Endodermal cell (in vitro differentiated cells): ENCODE measurements around the gene LRSAM1. TPM values are rescaled to one million over a fixed set of nuclear protein-coding genes. Genes with fewer than 3 reads are reported as not detected.

Experiments
- DNase-seq: peaks from one replicate; pipeline ENCODE4 v3.0.0-alpha.2; 2017
- H3K27ac ChIP-seq: 2 replicates; pipeline ENCODE4 v1.5.1; 2013; ENCODE audit warnings: mild to moderate bottlenecking, low read depth, low read length, moderate library complexity
- H3K27me3 ChIP-seq: 2 replicates; pipeline ENCODE4 v1.6.1; 2013; ENCODE audit warnings: mild to moderate bottlenecking, low read length, moderate library complexity; ENCODE audit not compliant: insufficient read depth, control insufficient read depth, poor library complexity, severe bottlenecking
- H3K36me3 ChIP-seq: 2 replicates; pipeline ENCODE4 v1.7.0; 2013; ENCODE audit warnings: mild to moderate bottlenecking, low read length, moderate library complexity; ENCODE audit not compliant: control insufficient read depth, insufficient read depth
- H3K4me1 ChIP-seq: one replicate; pipeline ENCODE4 v1.7.0; 2013; ENCODE audit warnings: low read length; ENCODE audit not compliant: control insufficient read depth, insufficient read depth
- H3K4me3 ChIP-seq: 2 replicates; pipeline ENCODE4 v1.5.1; 2013; ENCODE audit warnings: mild to moderate bottlenecking, low read length, moderate library complexity
- H3K9ac ChIP-seq: 2 replicates; pipeline ENCODE4 v1.6.1; 2013; ENCODE audit warnings: mild to moderate bottlenecking, low read length, moderate library complexity; ENCODE audit not compliant: poor library complexity, severe bottlenecking; ENCODE audit errors: extremely low read depth
- H3K9me3 ChIP-seq: 2 replicates; pipeline ENCODE4 v1.6.1; 2013; ENCODE audit warnings: mild to moderate bottlenecking, low read length, moderate library complexity; ENCODE audit not compliant: control insufficient read depth
- H3K27ac Mint-ChIP-seq: 2 replicates; pipeline ENCODE4 v1.8.0; 2020; ENCODE audit warnings: mixed read lengths
- H3K27me3 Mint-ChIP-seq: 2 replicates; pipeline ENCODE4 v1.8.0; 2021; ENCODE audit warnings: mild to moderate bottlenecking, mixed read lengths; ENCODE audit not compliant: insufficient read depth
- H3K36me3 Mint-ChIP-seq: 2 replicates; pipeline ENCODE4 v1.8.0; 2020; ENCODE audit warnings: low read depth, mixed read lengths
- H3K4me1 Mint-ChIP-seq: 2 replicates; pipeline ENCODE4 v1.8.0; 2020; ENCODE audit warnings: mixed read lengths
- H3K4me3 Mint-ChIP-seq: 2 replicates; pipeline ENCODE4 v1.8.0; 2020; ENCODE audit warnings: mild to moderate bottlenecking, moderate library complexity, mixed read lengths
- H3K9me3 Mint-ChIP-seq: 2 replicates; pipeline ENCODE4 v1.8.0; 2020; ENCODE audit warnings: mild to moderate bottlenecking, mixed read lengths
- WGBS, 2 experiments: methylation state at CpG; one replicate each; pipeline versions ENCODE4 v1.1.5 to v1.1.7; 2013; ENCODE audit warnings: missing lambda C conversion rate in 2 of 2, mixed read lengths in 1 of 2; ENCODE audit not compliant: insufficient coverage in 1 of 2, insufficient read length in 1 of 2; 5-methylcytosine and 5-hydroxymethylcytosine counted together
- total RNA-seq, 2 donors: library from RNA; stranded (reverse); fragmentation: NEBNext Ultra II Directional in 1 of 2; extraction: Animal tissue kit (Norgen Biotek cat#: 25700) in 1 of 2; gene quantifications; 2 replicates in 1 of 2; 3 replicates in 1 of 2; pipeline ENCODE4 v1.2.1, GENCODE V29; 2021
- TF ChIP-seq, protein P1 (sequence below): fragments of 200-600 bp; sonication (generic); conservative IDR thresholded peaks from 2 replicates; pipeline ENCODE4 v1.5.0; 2021; ENCODE audit warnings: antibody characterized with exemption, mild to moderate bottlenecking

Gene LRSAM1
- total RNA-seq, 2 donors from 2014 or later, result 18.4 to 19.8 TPM

GRCh38 chr9:127531676-127532075 is 80.4 kb downstream of the LRSAM1 start:
- TF ChIP-seq, protein P1, sequence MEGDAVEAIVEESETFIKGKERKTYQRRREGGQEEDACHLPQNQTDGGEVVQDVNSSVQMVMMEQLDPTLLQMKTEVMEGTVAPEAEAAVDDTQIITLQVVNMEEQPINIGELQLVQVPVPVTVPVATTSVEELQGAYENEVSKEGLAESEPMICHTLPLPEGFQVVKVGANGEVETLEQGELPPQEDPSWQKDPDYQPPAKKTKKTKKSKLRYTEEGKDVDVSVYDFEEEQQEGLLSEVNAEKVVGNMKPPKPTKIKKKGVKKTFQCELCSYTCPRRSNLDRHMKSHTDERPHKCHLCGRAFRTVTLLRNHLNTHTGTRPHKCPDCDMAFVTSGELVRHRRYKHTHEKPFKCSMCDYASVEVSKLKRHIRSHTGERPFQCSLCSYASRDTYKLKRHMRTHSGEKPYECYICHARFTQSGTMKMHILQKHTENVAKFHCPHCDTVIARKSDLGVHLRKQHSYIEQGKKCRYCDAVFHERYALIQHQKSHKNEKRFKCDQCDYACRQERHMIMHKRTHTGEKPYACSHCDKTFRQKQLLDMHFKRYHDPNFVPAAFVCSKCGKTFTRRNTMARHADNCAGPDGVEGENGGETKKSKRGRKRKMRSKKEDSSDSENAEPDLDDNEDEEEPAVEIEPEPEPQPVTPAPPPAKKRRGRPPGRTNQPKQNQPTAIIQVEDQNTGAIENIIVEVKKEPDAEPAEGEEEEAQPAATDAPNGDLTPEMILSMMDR, result no peak
- peak overlapping the region; percentile 67 for H3K27ac Mint-ChIP-seq
- peaks cover 15% of the 10 kb centered on the region for H3K36me3 Mint-ChIP-seq
- Histone ChIP-seq H3K9ac (no peak overlapping the region), H3K9me3 (no peaks in the 10 kb centered on the region), H3K36me3 (peaks cover 5% of the 10 kb centered on the region), H3K4me3 (no peak overlapping the region), H3K4me1 (no peaks in the 10 kb centered on the region), H3K27me3 (no peaks in the 10 kb centered on the region), H3K27ac (no peak overlapping the region)
- WGBS, 2 experiments, result 83 to 92% methylated on average over 11 to 13 of the region's 13 CpGs
- H3K4me1 Mint-ChIP-seq, result peaks cover 21% of the 10 kb centered on the region
- DNase-seq, result no peak
- no peak overlapping the region for H3K4me3 Mint-ChIP-seq
- no peaks in the 10 kb centered on the region for H3K9me3 Mint-ChIP-seq
- H3K27me3 Mint-ChIP-seq, result no peaks in the 10 kb centered on the region

DNA sequence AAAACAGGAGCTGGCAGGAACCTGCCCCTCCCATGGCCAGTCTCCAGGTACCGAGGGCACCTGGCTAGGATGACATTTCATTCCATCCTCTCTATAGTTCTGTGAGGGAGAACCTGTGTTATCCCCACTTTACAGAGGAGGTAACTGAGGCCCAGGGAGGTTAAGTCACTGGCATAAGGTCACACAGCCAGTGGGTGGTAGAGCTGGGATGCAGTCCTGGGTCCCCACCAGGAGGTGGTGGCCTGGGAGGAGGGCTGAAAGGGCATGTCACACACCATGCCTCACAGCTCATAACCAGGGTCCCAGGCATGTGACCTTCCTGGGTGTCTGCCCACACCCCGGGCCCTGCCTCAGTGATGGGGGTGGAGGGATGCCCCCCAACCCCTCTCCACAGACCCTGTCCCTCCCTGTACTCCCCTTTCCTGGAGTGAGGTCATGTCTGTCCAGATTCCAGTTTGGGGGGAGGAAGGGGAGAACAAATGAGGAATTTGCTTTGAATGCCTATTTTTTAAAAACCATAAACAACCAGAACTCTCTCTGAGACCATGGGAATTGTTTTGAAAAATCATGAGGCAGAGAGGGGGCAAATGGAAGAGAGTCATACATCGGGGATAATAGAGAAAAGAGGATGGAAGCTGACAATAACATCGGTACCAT is 83.1 kb downstream of the LRSAM1 start:
- no peak for DNase-seq
- H3K36me3 ChIP-seq, result peaks cover 4% of the 10 kb centered on the region
- no peak overlapping the region for H3K9ac ChIP-seq
- H3K27me3 ChIP-seq, result no peaks in the 10 kb centered on the region
- no peaks in the 10 kb centered on the region for H3K9me3 ChIP-seq
- Mint-ChIP-seq H3K36me3 (peaks cover 9% of the 10 kb centered on the region), H3K4me1 (peaks cover 22% of the 10 kb centered on the region), H3K27me3 (no peaks in the 10 kb centered on the region), H3K9me3 (no peaks in the 10 kb centered on the region), H3K4me3 (no peak overlapping the region), H3K27ac (no peak overlapping the region)
- no peak overlapping the region for H3K4me3 ChIP-seq
- H3K27ac ChIP-seq, result no peak overlapping the region
- no peaks in the 10 kb centered on the region for H3K4me1 ChIP-seq
- TF ChIP-seq, protein P1, result no peak
- WGBS, 2 experiments, result 93 to 95% methylated on average over 2 to 4 of the region's 4 CpGs

GRCh38 chr9:127534931-127535330 is 83.6 kb downstream of the LRSAM1 start:
- 70 to 72% methylated on average over 11 to 12 of the region's 12 CpGs for WGBS, 2 experiments
- Histone ChIP-seq H3K4me1 (no peaks in the 10 kb centered on the region), H3K9me3 (no peaks in the 10 kb centered on the region), H3K9ac (no peak overlapping the region), H3K4me3 (no peak overlapping the region), H3K27ac (peak overlapping the region; percentile 44), H3K27me3 (no peaks in the 10 kb centered on the region), H3K36me3 (peaks cover 4% of the 10 kb centered on the region)
- peaks cover 7% of the 10 kb centered on the region for H3K36me3 Mint-ChIP-seq
- H3K4me3 Mint-ChIP-seq, result no peak overlapping the region
- TF ChIP-seq, protein P1, result no peak
- DNase-seq, result no peak
- H3K4me1 Mint-ChIP-seq, result peaks cover 22% of the 10 kb centered on the region
- H3K27ac Mint-ChIP-seq, result peak overlapping the region; percentile 58
- H3K27me3 Mint-ChIP-seq, result no peaks in the 10 kb centered on the region
- H3K9me3 Mint-ChIP-seq, result no peaks in the 10 kb centered on the region
